Measurements from ENCODE around the gene PGBD4.

DNA sequence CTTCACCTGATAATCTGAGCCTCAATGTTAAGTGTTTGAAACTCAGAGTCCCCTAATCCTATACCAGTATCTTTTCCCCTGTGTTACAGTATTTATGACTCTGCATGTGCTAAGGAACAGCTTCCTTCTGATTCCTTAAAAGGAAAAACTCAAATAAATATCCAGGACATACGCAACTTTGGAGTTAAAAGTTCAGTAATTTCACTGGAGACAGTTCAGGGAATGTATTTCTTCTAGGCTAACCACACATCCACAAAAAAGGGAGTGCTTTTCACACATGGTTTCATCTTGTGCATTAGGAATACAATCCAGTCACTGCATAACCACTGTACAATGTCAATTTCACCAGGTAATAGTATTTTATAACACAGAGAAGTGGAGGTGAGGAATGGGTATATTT lies 31.0 kb downstream of the PGBD4 start:
- no peak for TF ChIP-seq POLR2A (IDR thresholded peaks at IDR 0.05)
- TF ChIP-seq, protein P1, sequence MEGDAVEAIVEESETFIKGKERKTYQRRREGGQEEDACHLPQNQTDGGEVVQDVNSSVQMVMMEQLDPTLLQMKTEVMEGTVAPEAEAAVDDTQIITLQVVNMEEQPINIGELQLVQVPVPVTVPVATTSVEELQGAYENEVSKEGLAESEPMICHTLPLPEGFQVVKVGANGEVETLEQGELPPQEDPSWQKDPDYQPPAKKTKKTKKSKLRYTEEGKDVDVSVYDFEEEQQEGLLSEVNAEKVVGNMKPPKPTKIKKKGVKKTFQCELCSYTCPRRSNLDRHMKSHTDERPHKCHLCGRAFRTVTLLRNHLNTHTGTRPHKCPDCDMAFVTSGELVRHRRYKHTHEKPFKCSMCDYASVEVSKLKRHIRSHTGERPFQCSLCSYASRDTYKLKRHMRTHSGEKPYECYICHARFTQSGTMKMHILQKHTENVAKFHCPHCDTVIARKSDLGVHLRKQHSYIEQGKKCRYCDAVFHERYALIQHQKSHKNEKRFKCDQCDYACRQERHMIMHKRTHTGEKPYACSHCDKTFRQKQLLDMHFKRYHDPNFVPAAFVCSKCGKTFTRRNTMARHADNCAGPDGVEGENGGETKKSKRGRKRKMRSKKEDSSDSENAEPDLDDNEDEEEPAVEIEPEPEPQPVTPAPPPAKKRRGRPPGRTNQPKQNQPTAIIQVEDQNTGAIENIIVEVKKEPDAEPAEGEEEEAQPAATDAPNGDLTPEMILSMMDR (IDR thresholded peaks at IDR 0.05): no peak
